Measurements from ENCODE around the gene ADARB2.

The ADARB2 gene

GRCh38 chr10:1594372-1595241 is 142.7 kb downstream of the ADARB2 start:
- TF ChIP-seq CTCF (IDR thresholded peaks at IDR 0.05; ENCODE audit: borderline replicate concordance, insufficient read depth, low read depth, low read length), result no peak

GRCh38 chr10:1591742-1592141 is 145.6 kb downstream of the ADARB2 start:
- no peak overlapping the region for H3K4me3 ChIP-seq (ENCODE audit: low read depth, low read length)
- no peak for TF ChIP-seq CTCF (IDR thresholded peaks at IDR 0.05; ENCODE audit: borderline replicate concordance, insufficient read depth, low read depth, low read length)

More at GRCh38 chr10:1594372-1595241, 142.7 kb downstream of the ADARB2 start:
- no peak overlapping the region for H3K4me3 ChIP-seq (ENCODE audit: low read depth, low read length)

GRCh38 chr10:1591045-1591444 is 146.3 kb downstream of the ADARB2 start:
- TF ChIP-seq CTCF (IDR thresholded peaks at IDR 0.05; ENCODE audit: borderline replicate concordance, insufficient read depth, low read depth, low read length), result no peak
- no peak overlapping the region for H3K4me3 ChIP-seq (ENCODE audit: low read depth, low read length)

GRCh38 chr10:1589257-1589656 is 148.1 kb downstream of the ADARB2 start:
- no peak for TF ChIP-seq CTCF (IDR thresholded peaks at IDR 0.05; ENCODE audit: borderline replicate concordance, insufficient read depth, low read depth, low read length)
- no peak overlapping the region for H3K4me3 ChIP-seq (ENCODE audit: low read depth, low read length)

- no peak for TF ChIP-seq CTCF (IDR thresholded peaks at IDR 0.05; ENCODE audit: borderline replicate concordance, insufficient read depth, low read depth, low read length)
- H3K4me3 ChIP-seq (ENCODE audit: low read depth, low read length), result no peak overlapping the region
Observed at GRCh38 chr10:1582739-1583138, 154.6 kb downstream of the ADARB2 start.

GRCh38 chr10:1581189-1581588 is 156.1 kb downstream of the ADARB2 start:
- no peak overlapping the region for H3K4me3 ChIP-seq (ENCODE audit: low read depth, low read length)
- TF ChIP-seq CTCF (IDR thresholded peaks at IDR 0.05; ENCODE audit: borderline replicate concordance, insufficient read depth, low read depth, low read length), result no peak

GRCh38 chr10:1579671-1580070 is 157.7 kb downstream of the ADARB2 start:
- H3K4me3 ChIP-seq (ENCODE audit: low read depth, low read length), result no peak overlapping the region
- no peak for TF ChIP-seq CTCF (IDR thresholded peaks at IDR 0.05; ENCODE audit: borderline replicate concordance, insufficient read depth, low read depth, low read length)

All from GM12875 (cell line).